Breast epithelium (tissue), 3 donors: ENCODE results near the gene TTBK1.

Experiments used
- CTCF ChIP-seq, 3 donors: fragments of 450-650 bp; IDR thresholded peaks; one replicate each; pipeline ENCODE4 v1.5.1; 2016 to 2017; ENCODE audit warnings: antibody characterized with exemption in 3 of 3, mild to moderate bottlenecking in 3 of 3, moderate library complexity in 3 of 3
- POLR2A ChIP-seq: fragments of 450-650 bp; IDR thresholded peaks from one replicate; pipeline ENCODE4 v1.6.1; 2016; ENCODE audit warnings: antibody characterized with exemption, mild to moderate bottlenecking, moderate library complexity

- no peak for TF ChIP-seq CTCF (IDR thresholded peaks at IDR 0.05)
- no peak for TF ChIP-seq POLR2A
Measured at GRCh38 chr6:43302126-43302525, 58.8 kb downstream of the TTBK1 start.
